A673 (cell line): ENCODE data around the gene GDF9.

ENCODE experiments used
- EZH2 ChIP-seq: fragments of 200-600 bp; sonication (generic); IDR thresholded peaks from 2 replicates; pipeline ENCODE4 v1.6.1; 2017; ENCODE audit warnings: borderline replicate concordance, low read depth, mild to moderate bottlenecking, mixed read lengths, antibody characterized with exemption, low read length; ENCODE audit not compliant: poor library complexity, severe bottlenecking
- TF ChIP-seq, protein P1 (sequence below): fragments of 300-800, 200-600 bp; sonication (generic); conservative IDR thresholded peaks from 2 replicates; pipeline ENCODE4 v1.5.1; 2017; ENCODE audit warnings: low read depth, mild to moderate bottlenecking, antibody characterized with exemption, low read length, moderate library complexity, mixed read lengths

DNA sequence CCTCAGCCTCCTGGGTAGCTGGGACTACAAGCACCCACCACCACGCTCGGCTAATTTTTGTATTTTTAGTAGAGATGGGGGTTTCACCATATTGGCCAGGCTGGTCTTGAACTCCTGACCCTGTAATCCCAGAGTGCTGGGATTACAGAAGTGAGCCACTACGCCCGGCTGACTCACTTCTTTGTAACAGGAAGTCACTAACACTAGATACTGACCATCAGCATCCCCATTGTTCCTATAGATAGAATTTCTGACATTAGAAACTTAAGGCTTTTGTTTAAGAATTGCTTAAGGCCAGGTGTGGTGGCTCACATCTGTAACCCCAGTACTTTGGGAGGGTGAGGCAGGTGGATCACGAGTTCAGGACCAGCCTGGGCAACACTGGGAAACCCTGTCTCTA is 49.4 kb upstream of the GDF9 start:
- TF ChIP-seq, protein P1, sequence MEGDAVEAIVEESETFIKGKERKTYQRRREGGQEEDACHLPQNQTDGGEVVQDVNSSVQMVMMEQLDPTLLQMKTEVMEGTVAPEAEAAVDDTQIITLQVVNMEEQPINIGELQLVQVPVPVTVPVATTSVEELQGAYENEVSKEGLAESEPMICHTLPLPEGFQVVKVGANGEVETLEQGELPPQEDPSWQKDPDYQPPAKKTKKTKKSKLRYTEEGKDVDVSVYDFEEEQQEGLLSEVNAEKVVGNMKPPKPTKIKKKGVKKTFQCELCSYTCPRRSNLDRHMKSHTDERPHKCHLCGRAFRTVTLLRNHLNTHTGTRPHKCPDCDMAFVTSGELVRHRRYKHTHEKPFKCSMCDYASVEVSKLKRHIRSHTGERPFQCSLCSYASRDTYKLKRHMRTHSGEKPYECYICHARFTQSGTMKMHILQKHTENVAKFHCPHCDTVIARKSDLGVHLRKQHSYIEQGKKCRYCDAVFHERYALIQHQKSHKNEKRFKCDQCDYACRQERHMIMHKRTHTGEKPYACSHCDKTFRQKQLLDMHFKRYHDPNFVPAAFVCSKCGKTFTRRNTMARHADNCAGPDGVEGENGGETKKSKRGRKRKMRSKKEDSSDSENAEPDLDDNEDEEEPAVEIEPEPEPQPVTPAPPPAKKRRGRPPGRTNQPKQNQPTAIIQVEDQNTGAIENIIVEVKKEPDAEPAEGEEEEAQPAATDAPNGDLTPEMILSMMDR: no peak
- TF ChIP-seq EZH2: no peak
